ENCODE results near the gene F2.
"Not testable (repeated sequence)": the region's sequence is repeated elsewhere in the genome, so short reads cannot be mapped to it uniquely, and the experiment has no call there.

Gene F2

GRCh38 chr11:46701078-46701654, 17.8 kb upstream of the F2 start:
- H3K4me3 ChIP-seq (ENCODE audit: low read depth, low read length): peak overlapping the region; percentile 96
- DNase-seq (ENCODE audit: low read depth): no peak
- no peak for TF ChIP-seq CTCF (conservative IDR thresholded peaks at IDR 0.05; ENCODE audit: low read depth, low read length)

- no peak for TF ChIP-seq CTCF (conservative IDR thresholded peaks at IDR 0.05; ENCODE audit: low read depth, low read length)
- no peak overlapping the region for H3K4me3 ChIP-seq (ENCODE audit: low read depth, low read length)
- DNase-seq (ENCODE audit: low read depth): no peak
Measured at GRCh38 chr11:46705070-46705688, 13.8 kb upstream of the F2 start.

GRCh38 chr11:46706886-46707285, 12.1 kb upstream of the F2 start:
- TF ChIP-seq CTCF (conservative IDR thresholded peaks at IDR 0.05; ENCODE audit: low read depth, low read length): no peak
- H3K4me3 ChIP-seq (ENCODE audit: low read depth, low read length): no peak overlapping the region
- no peak for DNase-seq (ENCODE audit: low read depth)

GRCh38 chr11:46709351-46709750, 9.7 kb upstream of the F2 start:
- DNase-seq (ENCODE audit: low read depth); H3K4me3 ChIP-seq (ENCODE audit: low read depth, low read length): not testable (repeated sequence)

- no peak overlapping the region for H3K4me3 ChIP-seq (ENCODE audit: low read depth, low read length)
- DNase-seq (ENCODE audit: low read depth): peak; percentile 97
- no peak for TF ChIP-seq CTCF (conservative IDR thresholded peaks at IDR 0.05; ENCODE audit: low read depth, low read length)
Measured at GRCh38 chr11:46710821-46711269, 8.2 kb upstream of the F2 start.

- TF ChIP-seq CTCF (conservative IDR thresholded peaks at IDR 0.05; ENCODE audit: low read depth, low read length): no peak
- DNase-seq (ENCODE audit: low read depth): peak; percentile 58
- H3K4me3 ChIP-seq (ENCODE audit: low read depth, low read length): no peak overlapping the region
Measured at GRCh38 chr11:46711303-46711702, 7.7 kb upstream of the F2 start.

- H3K4me3 ChIP-seq (ENCODE audit: low read depth, low read length): no peak overlapping the region
- no peak for DNase-seq (ENCODE audit: low read depth)
- no peak for TF ChIP-seq CTCF (conservative IDR thresholded peaks at IDR 0.05; ENCODE audit: low read depth, low read length)
Measured at GRCh38 chr11:46712874-46713576, 6.0 kb upstream of the F2 start.

GRCh38 chr11:46717825-46718154, 1.2 kb upstream of the F2 start:
- DNase-seq (ENCODE audit: low read depth); H3K4me3 ChIP-seq (ENCODE audit: low read depth, low read length): not testable (repeated sequence)

Measured in choroid plexus epithelial cell (primary cell).